PFSK-1 (cell line): ENCODE results near the gene ARID5A.

Experiments
- FOXP2 ChIP-seq: optimal IDR thresholded peaks from 2 replicates; pipeline ENCODE3; 2011; ENCODE audit warnings: borderline replicate concordance, control low read depth, inconsistent platforms; ENCODE audit not compliant: insufficient read depth; ENCODE audit errors: extremely low read length, extremely low read depth
- POLR2AphosphoS5 ChIP-seq: IDR thresholded peaks from 2 replicates; pipeline ENCODE4 v1.6.1; 2012; ENCODE audit warnings: low read depth, mild to moderate bottlenecking, control low read depth, low read length, moderate library complexity
- SIN3A ChIP-seq: IDR thresholded peaks from 2 replicates; pipeline ENCODE4 v1.6.1; 2012; ENCODE audit warnings: mild to moderate bottlenecking, low read length, moderate library complexity, borderline replicate concordance; ENCODE audit not compliant: insufficient read depth
- TAF1 ChIP-seq: IDR thresholded peaks from 2 replicates; pipeline ENCODE4 v1.6.1; 2012; ENCODE audit warnings: low read length, control low read depth, borderline replicate concordance; ENCODE audit not compliant: insufficient read depth
- TF ChIP-seq, protein P1 (sequence below), 2 experiments: IDR thresholded peaks; 2 replicates each; pipeline versions ENCODE4 v1.6.1 to v1.8.0; 2011 to 2012; ENCODE audit warnings: low read depth in 2 of 2, low read length in 2 of 2, control low read depth in 1 of 2, inconsistent platforms in 1 of 2, mild to moderate bottlenecking in 1 of 2, moderate library complexity in 1 of 2; ENCODE audit not compliant: insufficient read depth in 1 of 2

ARID5A gene

DNA sequence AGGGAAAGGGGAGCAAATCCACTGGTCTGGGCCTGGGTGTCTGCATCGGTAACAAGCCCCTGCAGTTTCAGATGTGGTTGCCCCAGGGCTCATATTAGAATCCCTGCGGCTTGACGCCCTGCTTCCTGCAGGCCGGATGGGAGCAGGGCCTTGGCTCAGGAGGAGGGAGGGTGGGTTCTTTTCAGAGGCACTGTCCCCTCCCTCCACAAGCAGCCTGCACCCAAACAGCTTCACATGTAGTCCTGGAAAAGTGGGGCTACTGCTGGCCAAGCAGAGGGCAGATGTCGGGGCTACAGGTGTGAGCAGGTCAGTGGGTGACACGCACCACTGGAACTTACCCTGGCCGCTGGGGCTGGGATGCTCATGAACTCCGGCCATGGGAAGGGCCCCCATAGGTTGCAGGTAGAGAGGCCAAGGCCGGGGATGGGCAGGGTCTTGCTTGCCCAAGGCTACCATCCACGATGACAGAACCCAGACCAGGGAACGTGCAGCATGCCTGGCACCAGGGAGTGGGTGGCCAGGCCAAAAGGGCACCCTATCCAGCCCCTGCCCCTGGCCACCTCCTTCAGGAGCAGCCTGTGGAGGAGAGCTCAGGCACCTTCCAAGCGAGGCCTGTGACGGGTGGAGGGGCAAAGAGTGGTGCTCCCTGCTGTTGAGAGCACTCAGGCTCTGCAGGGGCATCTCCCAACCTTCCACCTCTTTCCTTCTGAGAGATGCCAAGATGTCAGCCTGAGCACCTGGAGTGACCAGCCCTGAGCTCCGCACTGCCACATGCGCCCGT lies 16.8 kb downstream of the ARID5A start:
- TF ChIP-seq FOXP2 = no peak
- TF ChIP-seq, protein P1, sequence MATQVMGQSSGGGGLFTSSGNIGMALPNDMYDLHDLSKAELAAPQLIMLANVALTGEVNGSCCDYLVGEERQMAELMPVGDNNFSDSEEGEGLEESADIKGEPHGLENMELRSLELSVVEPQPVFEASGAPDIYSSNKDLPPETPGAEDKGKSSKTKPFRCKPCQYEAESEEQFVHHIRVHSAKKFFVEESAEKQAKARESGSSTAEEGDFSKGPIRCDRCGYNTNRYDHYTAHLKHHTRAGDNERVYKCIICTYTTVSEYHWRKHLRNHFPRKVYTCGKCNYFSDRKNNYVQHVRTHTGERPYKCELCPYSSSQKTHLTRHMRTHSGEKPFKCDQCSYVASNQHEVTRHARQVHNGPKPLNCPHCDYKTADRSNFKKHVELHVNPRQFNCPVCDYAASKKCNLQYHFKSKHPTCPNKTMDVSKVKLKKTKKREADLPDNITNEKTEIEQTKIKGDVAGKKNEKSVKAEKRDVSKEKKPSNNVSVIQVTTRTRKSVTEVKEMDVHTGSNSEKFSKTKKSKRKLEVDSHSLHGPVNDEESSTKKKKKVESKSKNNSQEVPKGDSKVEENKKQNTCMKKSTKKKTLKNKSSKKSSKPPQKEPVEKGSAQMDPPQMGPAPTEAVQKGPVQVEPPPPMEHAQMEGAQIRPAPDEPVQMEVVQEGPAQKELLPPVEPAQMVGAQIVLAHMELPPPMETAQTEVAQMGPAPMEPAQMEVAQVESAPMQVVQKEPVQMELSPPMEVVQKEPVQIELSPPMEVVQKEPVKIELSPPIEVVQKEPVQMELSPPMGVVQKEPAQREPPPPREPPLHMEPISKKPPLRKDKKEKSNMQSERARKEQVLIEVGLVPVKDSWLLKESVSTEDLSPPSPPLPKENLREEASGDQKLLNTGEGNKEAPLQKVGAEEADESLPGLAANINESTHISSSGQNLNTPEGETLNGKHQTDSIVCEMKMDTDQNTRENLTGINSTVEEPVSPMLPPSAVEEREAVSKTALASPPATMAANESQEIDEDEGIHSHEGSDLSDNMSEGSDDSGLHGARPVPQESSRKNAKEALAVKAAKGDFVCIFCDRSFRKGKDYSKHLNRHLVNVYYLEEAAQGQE (IDR thresholded peaks at IDR 0.05; ENCODE audit: insufficient read depth in 1 of 2, low read depth in 2 of 2, low read length in 2 of 2) = no peak
- TF ChIP-seq POLR2AphosphoS5 = no peak
- no peak for TF ChIP-seq TAF1
- no peak for TF ChIP-seq SIN3A

DNA sequence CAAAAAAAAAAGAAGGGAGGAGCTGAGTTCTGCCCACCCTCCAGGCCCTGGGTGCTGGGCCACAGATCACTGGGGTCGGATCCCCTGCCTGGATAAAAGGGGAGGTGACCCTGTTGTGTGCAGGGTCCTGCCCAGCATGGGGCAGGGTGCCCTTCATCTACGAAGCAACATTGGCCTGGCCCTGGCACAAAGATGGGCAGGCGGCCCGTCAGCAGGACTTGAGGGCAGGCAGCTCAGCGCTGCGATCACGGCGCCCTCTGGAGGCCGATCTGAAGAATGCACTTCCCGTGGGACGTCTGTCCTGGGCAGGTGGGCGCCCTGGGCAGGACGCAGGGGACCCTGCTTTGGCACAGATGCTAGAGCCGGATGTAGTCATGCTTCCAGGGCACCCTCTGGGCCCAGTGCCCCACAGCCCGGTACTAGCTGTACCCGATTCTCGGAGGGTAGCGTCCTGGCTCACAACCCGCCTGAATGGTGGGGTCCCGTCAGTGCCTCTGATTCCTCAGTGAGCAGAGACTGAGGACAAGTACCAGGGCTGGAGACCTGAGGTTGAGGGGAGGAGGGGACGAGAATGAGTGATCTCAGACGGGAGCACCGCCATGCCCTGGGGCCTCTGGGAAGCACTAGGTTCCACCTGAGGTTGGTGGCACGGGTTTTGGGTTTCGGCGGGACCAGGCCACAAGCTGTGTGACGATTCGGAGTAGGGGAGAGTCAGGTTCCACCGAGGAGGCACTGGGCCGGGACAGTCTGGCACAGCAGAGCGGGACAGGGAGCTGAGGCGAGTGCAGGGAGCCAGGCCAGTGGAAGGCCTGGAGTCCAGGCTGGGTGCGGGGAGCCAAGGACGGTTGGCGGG lies 18.0 kb downstream of the ARID5A start:
- TF ChIP-seq POLR2AphosphoS5 (no peak), SIN3A (no peak), TAF1 (no peak), FOXP2 (no peak)
- TF ChIP-seq, protein P1 (IDR thresholded peaks at IDR 0.05; ENCODE audit: insufficient read depth in 1 of 2, low read depth in 2 of 2, low read length in 2 of 2) = no peak

DNA sequence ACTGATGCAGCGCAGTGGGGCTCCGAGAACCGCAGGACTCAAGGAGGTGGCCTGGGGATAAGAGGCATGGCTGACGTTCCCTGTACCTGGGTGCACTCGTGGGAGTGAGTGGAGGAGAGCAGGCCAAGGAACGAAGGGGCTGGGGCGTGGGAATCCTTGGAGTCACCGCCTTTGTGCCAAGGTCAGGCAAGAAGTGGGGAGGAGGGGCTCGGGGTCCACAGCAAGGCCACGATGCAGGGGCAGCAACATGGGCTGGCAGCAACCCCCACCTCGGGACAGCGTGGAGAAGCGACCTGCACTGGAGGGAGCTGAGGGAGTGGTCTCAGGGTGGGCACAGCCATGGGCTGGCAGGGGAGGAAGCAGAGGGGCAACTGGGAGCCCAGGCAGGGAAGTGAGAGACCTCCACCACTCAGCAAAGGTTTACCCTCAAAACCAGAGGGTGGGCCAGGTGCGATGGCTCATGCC lies 18.6 kb downstream of the ARID5A start:
- TF ChIP-seq TAF1 (no peak), FOXP2 (no peak), POLR2AphosphoS5 (no peak), SIN3A (no peak)
- TF ChIP-seq, protein P1 (IDR thresholded peaks at IDR 0.05; ENCODE audit: insufficient read depth in 1 of 2, low read depth in 2 of 2, low read length in 2 of 2) = no peak

DNA sequence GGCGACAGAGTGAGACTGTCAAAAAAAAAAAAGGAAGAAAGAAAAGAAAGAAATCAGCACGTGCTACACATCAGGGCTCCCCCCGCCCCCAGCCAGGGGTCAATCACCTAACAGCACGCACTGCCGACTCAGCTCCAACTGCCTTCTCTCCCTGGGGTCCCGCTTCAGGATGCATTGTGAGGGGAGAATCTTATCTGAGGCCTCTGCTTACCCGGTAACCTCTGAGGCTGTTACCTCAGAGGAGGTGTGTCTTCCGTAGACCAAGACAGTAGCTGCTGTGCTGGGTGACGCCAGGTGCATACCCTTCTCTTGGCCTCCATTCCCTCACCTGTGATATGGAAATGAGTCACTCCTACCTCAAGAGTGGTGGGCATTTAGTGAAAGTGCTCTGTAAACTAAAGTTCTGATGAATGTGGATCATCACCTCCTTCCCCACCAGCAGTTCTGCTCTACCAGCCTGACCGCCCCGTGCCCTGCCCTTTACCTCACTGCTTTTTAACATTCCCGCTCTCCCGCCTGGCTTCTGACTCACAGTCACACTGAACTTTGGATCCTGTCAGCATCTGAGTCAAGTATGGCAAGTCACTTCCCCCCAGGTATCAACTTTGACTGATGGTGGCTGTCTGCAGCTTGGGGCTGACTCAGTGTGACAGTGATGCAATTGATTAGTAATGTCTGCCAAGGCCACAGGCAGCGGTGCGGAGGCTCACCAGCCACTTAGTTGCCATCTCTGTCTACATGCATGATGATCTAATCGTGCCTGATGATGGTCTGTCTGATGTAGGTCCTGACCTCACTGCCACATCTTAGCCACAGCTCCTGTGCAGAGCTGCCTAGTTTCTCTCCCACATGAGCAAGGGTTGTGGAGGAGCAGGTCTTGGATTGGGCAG lies 20.1 kb downstream of the ARID5A start:
- no peak for TF ChIP-seq POLR2AphosphoS5

DNA sequence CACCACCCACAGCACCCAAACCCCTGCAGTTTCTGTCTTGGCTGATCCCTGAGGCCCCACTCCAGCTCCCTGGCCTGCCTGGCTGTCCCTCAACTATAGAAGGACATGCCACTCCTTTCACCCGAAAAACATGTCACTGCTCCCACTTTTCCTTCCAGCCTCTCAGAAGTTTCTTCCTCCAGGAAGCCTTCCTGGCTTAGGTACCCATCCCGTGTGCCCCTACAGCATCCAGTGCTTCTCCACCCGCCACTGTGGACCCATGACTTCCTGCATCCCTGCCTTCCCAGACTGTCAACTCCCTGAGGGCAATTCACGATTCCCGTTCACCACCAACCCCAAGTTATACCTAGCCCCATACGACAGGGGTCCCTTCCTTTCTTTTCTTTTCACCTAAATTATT lies 21.5 kb downstream of the ARID5A start:
- no peak for TF ChIP-seq POLR2AphosphoS5
- TF ChIP-seq SIN3A = no peak
- no peak for TF ChIP-seq FOXP2
- TF ChIP-seq, protein P1 (IDR thresholded peaks at IDR 0.05; ENCODE audit: insufficient read depth in 1 of 2, low read depth in 2 of 2, low read length in 2 of 2) = no peak
- no peak for TF ChIP-seq TAF1
